ENCODE results near the gene ANO10.

The ANO10 gene

DNA sequence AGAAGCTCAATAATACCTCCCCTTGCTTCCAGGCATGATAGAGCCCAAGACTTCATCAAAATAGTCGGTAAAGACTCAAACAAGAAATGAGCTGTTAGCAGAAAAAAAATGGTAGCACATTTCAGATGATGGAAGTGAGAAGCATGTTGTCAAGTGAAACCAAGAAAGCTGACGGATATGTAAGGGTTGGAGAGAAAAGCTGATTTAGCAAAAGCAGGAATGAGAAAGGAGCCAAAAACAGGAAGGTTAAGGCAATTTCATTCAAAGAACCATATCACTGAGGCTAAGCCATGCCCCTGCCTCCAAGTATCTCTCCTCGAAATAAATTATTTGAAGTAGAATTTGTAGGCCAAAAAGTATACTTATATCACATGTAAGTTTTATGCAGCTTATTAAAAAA is 88.8 kb downstream of the ANO10 start:
- CTCF ChIA-PET, result interaction anchor here (1.1 to 2.2 kb wide), 2 partner anchors 11 to 16 kb away, joined by 3 to 7 read pairs; no protein-coding TSS in a partner anchor
- POLR2A ChIA-PET, result no interaction called here
- no peak for DNase-seq (ENCODE audit: extremely low spot score)
- TF ChIP-seq, protein P1, sequence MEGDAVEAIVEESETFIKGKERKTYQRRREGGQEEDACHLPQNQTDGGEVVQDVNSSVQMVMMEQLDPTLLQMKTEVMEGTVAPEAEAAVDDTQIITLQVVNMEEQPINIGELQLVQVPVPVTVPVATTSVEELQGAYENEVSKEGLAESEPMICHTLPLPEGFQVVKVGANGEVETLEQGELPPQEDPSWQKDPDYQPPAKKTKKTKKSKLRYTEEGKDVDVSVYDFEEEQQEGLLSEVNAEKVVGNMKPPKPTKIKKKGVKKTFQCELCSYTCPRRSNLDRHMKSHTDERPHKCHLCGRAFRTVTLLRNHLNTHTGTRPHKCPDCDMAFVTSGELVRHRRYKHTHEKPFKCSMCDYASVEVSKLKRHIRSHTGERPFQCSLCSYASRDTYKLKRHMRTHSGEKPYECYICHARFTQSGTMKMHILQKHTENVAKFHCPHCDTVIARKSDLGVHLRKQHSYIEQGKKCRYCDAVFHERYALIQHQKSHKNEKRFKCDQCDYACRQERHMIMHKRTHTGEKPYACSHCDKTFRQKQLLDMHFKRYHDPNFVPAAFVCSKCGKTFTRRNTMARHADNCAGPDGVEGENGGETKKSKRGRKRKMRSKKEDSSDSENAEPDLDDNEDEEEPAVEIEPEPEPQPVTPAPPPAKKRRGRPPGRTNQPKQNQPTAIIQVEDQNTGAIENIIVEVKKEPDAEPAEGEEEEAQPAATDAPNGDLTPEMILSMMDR (IDR thresholded peaks at IDR 0.05; ENCODE audit: control extremely low read depth, extremely low read depth, low read depth, missing control alignments), result no peak

DNA sequence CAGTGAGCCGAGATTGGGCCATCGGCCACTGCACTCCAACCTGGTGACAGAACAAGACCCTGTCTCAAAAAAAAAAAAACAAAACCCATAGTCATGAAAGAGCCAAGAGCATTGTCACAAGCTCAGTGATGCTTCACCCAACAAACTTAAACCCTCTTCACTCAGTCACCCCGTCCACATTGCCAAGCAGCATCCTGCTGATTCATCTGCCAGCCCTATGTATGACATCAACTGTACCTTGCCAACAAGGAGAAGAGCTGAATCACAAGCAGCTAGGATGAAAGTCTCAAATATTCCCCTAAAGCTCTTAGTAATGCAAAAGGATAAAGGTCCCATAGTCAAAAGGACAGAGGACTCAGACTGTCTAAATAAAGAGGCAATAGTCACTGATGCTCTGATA is 90.0 kb downstream of the ANO10 start:
- POLR2A ChIA-PET, result no interaction called here
- no peak for DNase-seq (ENCODE audit: extremely low spot score)

GRCh38 chr3:43528498-43529099 is 93.2 kb downstream of the ANO10 start:
- CTCF ChIA-PET, result no interaction called here
- TF ChIP-seq, protein P1 (IDR thresholded peaks at IDR 0.05; ENCODE audit: control extremely low read depth, extremely low read depth, low read depth, missing control alignments), result no peak
- POLR2A ChIA-PET, result interaction anchor here (0.7 kb wide), 1 partner anchor 209 kb away, joined by 3 read pairs; no protein-coding TSS in a partner anchor
- DNase-seq (ENCODE audit: extremely low spot score), result no peak

More for the DNA sequence above, 90.0 kb downstream of the ANO10 start:
- TF ChIP-seq, protein P1 (IDR thresholded peaks at IDR 0.05; ENCODE audit: control extremely low read depth, extremely low read depth, low read depth, missing control alignments), result no peak
- CTCF ChIA-PET, result interaction anchor here (1.3 to 2.2 kb wide), 3 partner anchors 12 to 324 kb away, joined by 3 to 7 read pairs (median 3); no protein-coding TSS in a partner anchor

DNA sequence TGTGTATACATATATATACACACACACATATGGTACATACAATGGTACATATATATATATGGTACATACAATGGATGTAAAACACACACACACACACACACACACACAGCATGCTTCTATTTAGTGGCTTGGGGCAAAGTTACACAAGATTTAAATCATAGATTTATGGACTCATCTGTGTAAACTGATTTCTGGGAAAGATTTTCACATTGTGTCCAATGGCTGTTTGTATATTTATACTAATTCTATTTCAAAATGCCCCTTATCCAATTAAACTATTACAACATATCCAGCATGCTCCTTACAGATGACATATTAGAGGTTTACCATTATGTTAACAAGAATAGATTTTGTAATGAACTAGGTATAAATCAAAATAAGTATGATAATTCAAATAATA is 94.9 kb downstream of the ANO10 start:
- TF ChIP-seq, protein P1 (IDR thresholded peaks at IDR 0.05; ENCODE audit: control extremely low read depth, extremely low read depth, low read depth, missing control alignments), result no peak
- DNase-seq (ENCODE audit: extremely low spot score), result no peak
- CTCF ChIA-PET, result no interaction called here
- POLR2A ChIA-PET, result no interaction called here

GRCh38 chr3:43525941-43526607 is 95.7 kb downstream of the ANO10 start:
- POLR2A ChIA-PET, result no interaction called here
- no peak for DNase-seq (ENCODE audit: extremely low spot score)
- TF ChIP-seq, protein P1 (IDR thresholded peaks at IDR 0.05; ENCODE audit: control extremely low read depth, extremely low read depth, low read depth, missing control alignments), result no peak
- CTCF ChIA-PET, result interaction anchor here (0.7 kb wide), 1 partner anchor 18 kb away, joined by 3 read pairs; no protein-coding TSS in a partner anchor

GRCh38 chr3:43525386-43525785 is 96.4 kb downstream of the ANO10 start:
- POLR2A ChIA-PET, result no interaction called here
- CTCF ChIA-PET, result interaction anchor here (0.7 kb wide), 1 partner anchor 19 kb away, joined by 3 read pairs; no protein-coding TSS in a partner anchor
- TF ChIP-seq, protein P1 (IDR thresholded peaks at IDR 0.05; ENCODE audit: control extremely low read depth, extremely low read depth, low read depth, missing control alignments), result no peak
- no peak for DNase-seq (ENCODE audit: extremely low spot score)
